OCI-LY3 (cell line): Measurements from ENCODE around the gene FSIP1.

Source experiments
- EZH2phosphoT487 ChIP-seq: fragments of 200-600 bp; shearing (Covaris generic); IDR thresholded peaks from 2 replicates; pipeline ENCODE4 v1.6.1; 2018; ENCODE audit warnings: antibody characterized with exemption, mixed run types, low read depth
- TF ChIP-seq, protein P1 (sequence below): fragments of 200-600, 300-600 bp; sonication (generic); IDR thresholded peaks from 2 replicates; pipeline ENCODE4 v1.5.1; 2014; ENCODE audit warnings: antibody characterized with exemption, low read length, low read depth

DNA sequence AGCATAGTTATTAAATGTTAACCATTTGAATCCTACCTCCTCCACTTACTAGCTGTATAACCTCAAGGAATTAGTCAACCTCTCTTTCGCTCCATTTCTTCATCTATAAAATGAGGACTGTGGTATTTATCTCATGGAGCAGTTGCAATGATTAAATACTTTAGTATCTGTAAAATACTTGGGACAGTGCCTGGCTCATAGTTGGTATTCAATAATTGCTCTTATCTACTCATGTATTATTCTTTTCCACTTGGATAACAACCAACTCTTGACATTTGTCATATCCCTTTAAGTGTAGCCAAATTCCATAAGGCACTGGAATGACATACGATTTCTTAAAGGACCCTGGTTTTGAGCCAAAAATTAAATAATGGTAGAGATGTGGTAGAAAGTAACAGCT is 72.0 kb downstream of the FSIP1 start:
- TF ChIP-seq, protein P1, sequence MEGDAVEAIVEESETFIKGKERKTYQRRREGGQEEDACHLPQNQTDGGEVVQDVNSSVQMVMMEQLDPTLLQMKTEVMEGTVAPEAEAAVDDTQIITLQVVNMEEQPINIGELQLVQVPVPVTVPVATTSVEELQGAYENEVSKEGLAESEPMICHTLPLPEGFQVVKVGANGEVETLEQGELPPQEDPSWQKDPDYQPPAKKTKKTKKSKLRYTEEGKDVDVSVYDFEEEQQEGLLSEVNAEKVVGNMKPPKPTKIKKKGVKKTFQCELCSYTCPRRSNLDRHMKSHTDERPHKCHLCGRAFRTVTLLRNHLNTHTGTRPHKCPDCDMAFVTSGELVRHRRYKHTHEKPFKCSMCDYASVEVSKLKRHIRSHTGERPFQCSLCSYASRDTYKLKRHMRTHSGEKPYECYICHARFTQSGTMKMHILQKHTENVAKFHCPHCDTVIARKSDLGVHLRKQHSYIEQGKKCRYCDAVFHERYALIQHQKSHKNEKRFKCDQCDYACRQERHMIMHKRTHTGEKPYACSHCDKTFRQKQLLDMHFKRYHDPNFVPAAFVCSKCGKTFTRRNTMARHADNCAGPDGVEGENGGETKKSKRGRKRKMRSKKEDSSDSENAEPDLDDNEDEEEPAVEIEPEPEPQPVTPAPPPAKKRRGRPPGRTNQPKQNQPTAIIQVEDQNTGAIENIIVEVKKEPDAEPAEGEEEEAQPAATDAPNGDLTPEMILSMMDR = no peak
- TF ChIP-seq EZH2phosphoT487 = no peak
